Ovary (tissue), 9 donors: Measurements from ENCODE around the gene INIP. TPM values are rescaled to one million over a fixed set of nuclear protein-coding genes. Genes with fewer than 3 reads are reported as not detected.

Experiments used
- polyA plus RNA-seq, 2 donors: library from polyadenylated mRNA; stranded (reverse); fragments of 200-250 nt in 1 of 2; fragments of 350-450 nt in 1 of 2; fragmentation: Illumina TruSeq in 1 of 2; extraction: RNeasy Lipid Tissue Mini Kit (QIAGEN cat#74804) in 1 of 2; gene quantifications; one replicate each; pipeline ENCODE4 v1.2.3, GENCODE V29; 2013 to 2014
- total RNA-seq, 7 donors: library from RNA; depleted of rRNA in 2 of 7; stranded (reverse); fragments of >200 nt in 2 of 7; fragmentation: NEBNext Ultra II Directional in 3 of 7; extraction: Animal tissue kit (Norgen Biotek cat#: 25700) in 3 of 7; gene quantifications; one replicate each; pipeline versions ENCODE4 v1.1.0 to v1.2.4, GENCODE V29; 2016 to 2023
- donor health status: DM: no; HTN: no; CAD: no; lungs with moderate emphysema.
- donor health status: DM: no; HTN: no; CAD: no.
- donor health status: Bipolar disorder and iron deficiency.
- donor health status: DM: yes; HTN: yes; CAD: no.
- donor health status: DM: no; HTN: no; CAD: no.
- donor health status: DM: yes; HTN: yes; CAD: no.

Gene INIP
- total and polyA plus RNA-seq, 9 donors: 7.4 to 26.3 (median 19.4) TPM

Other genes starting within 250 kb of the INIP start
- 10 to 100 TPM; 14.8 to 40.3 (median 24.6) TPM for gene KIAA1958, start 231.3 kb downstream of the INIP start, total RNA-seq
- 1 to 10 TPM; 5.7 to 7.9 TPM for gene KIAA1958, start 231.3 kb downstream of the INIP start, polyA plus RNA-seq
- gene SNX30, start 32.6 kb upstream of the INIP start, total RNA-seq: 10 to 100 TPM in 2 of 7 donors, 1 to 10 TPM in 5; 7.4 to 11.8 (median 8.8) TPM
- gene SNX30, start 32.6 kb upstream of the INIP start, polyA plus RNA-seq: 1 to 10 TPM; 4.3 to 9.5 TPM
- gene SLC46A2, start 172.8 kb upstream of the INIP start, total RNA-seq: under 1 TPM in 2 of 7 donors, not detected in 5; 0.12 to 0.95 TPM
- gene SLC46A2, start 172.8 kb upstream of the INIP start, polyA plus RNA-seq: 1 to 10 TPM in 1 of 2 donors, under 1 TPM in 1; 0.04 to 1.2 TPM